Neural cell (in vitro differentiated cells): ENCODE data around the gene MIOS. TPM values are rescaled to one million over a fixed set of nuclear protein-coding genes. Genes with fewer than 3 reads are reported as not detected.

Source experiments
- H2AFZ ChIP-seq: fragments of 200-600, 300-800 bp; sonication (generic), shearing (Covaris generic); 2 replicates; pipeline ENCODE4 v1.6.0; 2014; ENCODE audit warnings: low read depth, mild to moderate bottlenecking, antibody characterized with exemption, low read length, moderate library complexity
- H3F3A ChIP-seq: fragments of 200-600 bp; shearing (Covaris generic); 2 replicates; pipeline ENCODE4 v1.6.1; 2016; ENCODE audit warnings: mild to moderate bottlenecking, moderate library complexity, mixed read lengths, antibody characterized with exemption, low read length; ENCODE audit not compliant: insufficient read depth, poor library complexity, severe bottlenecking
- H3K27ac ChIP-seq: fragments of 200-600, 300-800 bp; sonication (generic), shearing (Covaris generic); 2 replicates; pipeline ENCODE4 v1.5.1; 2014; ENCODE audit warnings: mild to moderate bottlenecking, low read length, moderate library complexity
- H3K27me3 ChIP-seq: fragments of 300-800, 200-600 bp; sonication (generic), shearing (Covaris generic); 2 replicates; pipeline ENCODE4 v1.6.0; 2014; ENCODE audit warnings: mild to moderate bottlenecking, low read depth, low read length, moderate library complexity; ENCODE audit not compliant: insufficient read depth
- H3K36me3 ChIP-seq: fragments of 300-800, 200-600 bp; sonication (generic), shearing (Covaris generic); 2 replicates; pipeline ENCODE4 v1.5.1; 2014; ENCODE audit warnings: mild to moderate bottlenecking, antibody characterized with exemption, low read length, moderate library complexity; ENCODE audit not compliant: insufficient read depth
- H3K4me2 ChIP-seq: fragments of 300-800, 200-600 bp; sonication (generic), shearing (Covaris generic); 2 replicates; pipeline ENCODE4 v1.6.0; 2014; ENCODE audit warnings: mild to moderate bottlenecking, low read length
- H3K4me3 ChIP-seq: fragments of 300-800, 200-600 bp; sonication (generic), shearing (Covaris generic); 2 replicates; pipeline ENCODE4 v1.5.1; 2014; ENCODE audit warnings: mild to moderate bottlenecking, low read length, moderate library complexity
- H3K79me2 ChIP-seq: fragments of 200-600 bp; shearing (Covaris generic); replicated peaks from 2 replicates; pipeline ENCODE4 v1.6.0; 2014; ENCODE audit warnings: mild to moderate bottlenecking, low read length, moderate library complexity; ENCODE audit not compliant: insufficient read depth
- H3K9ac ChIP-seq: fragments of 300-800, 200-600 bp; sonication (generic), shearing (Covaris generic); 2 replicates; pipeline ENCODE4 v1.6.1; 2016; ENCODE audit warnings: mild to moderate bottlenecking, low read length, mixed read lengths
- H3K9me2 ChIP-seq: fragments of 200-600 bp; shearing (Covaris generic); 2 replicates; pipeline ENCODE4 v1.6.1; 2016; ENCODE audit warnings: mild to moderate bottlenecking, low read length, mixed read lengths; ENCODE audit not compliant: insufficient read depth
- H3K9me3 ChIP-seq: fragments of 200-600, 300-800 bp; sonication (generic), shearing (Covaris generic); 2 replicates; pipeline ENCODE4 v1.6.1; 2016; ENCODE audit warnings: mild to moderate bottlenecking, mixed run types, low read length, moderate library complexity, mixed read lengths
- H4K20me1 ChIP-seq: fragments of 200-600 bp; shearing (Covaris generic); 2 replicates; pipeline ENCODE4 v1.6.1; 2016; ENCODE audit warnings: mild to moderate bottlenecking, mixed run types; ENCODE audit not compliant: insufficient read depth
- CTCF ChIP-seq: fragments of 450-650 bp; IDR thresholded peaks from 2 replicates; pipeline ENCODE4 v1.5.1; 2014; ENCODE audit warnings: antibody characterized with exemption, mild to moderate bottlenecking, moderate library complexity; ENCODE audit not compliant: poor library complexity, severe bottlenecking
- EP300 ChIP-seq: fragments of 450-650 bp; conservative IDR thresholded peaks from 2 replicates; pipeline ENCODE4 v1.6.1; 2014; ENCODE audit warnings: antibody characterized with exemption, mild to moderate bottlenecking, moderate library complexity; ENCODE audit not compliant: poor library complexity, severe bottlenecking
- EZH2 ChIP-seq: fragments of 200-600, 300-800 bp; shearing (Covaris generic), sonication (generic); IDR thresholded peaks from 2 replicates; pipeline ENCODE4 v1.6.1; 2014; ENCODE audit warnings: antibody characterized with exemption, low read length, borderline replicate concordance, mild to moderate bottlenecking; ENCODE audit not compliant: insufficient read depth, poor library complexity, severe bottlenecking
- MXI1 ChIP-seq: fragments of 450-650 bp; conservative IDR thresholded peaks from 2 replicates; pipeline ENCODE4 v1.6.1; 2014; ENCODE audit warnings: antibody characterized with exemption, mild to moderate bottlenecking; ENCODE audit not compliant: poor library complexity, severe bottlenecking
- POLR2AphosphoS5 ChIP-seq: IDR thresholded peaks from 2 replicates; pipeline ENCODE4 v1.6.1; 2012
- RAD21 ChIP-seq: fragments of 450-650 bp; conservative IDR thresholded peaks from 2 replicates; pipeline ENCODE4 v1.6.1; 2014; ENCODE audit warnings: antibody characterized with exemption, mild to moderate bottlenecking, moderate library complexity
- SMC3 ChIP-seq: fragments of 450-650 bp; conservative IDR thresholded peaks from 2 replicates; pipeline ENCODE4 v1.6.1; 2014; ENCODE audit warnings: antibody characterized with exemption, mild to moderate bottlenecking, moderate library complexity; ENCODE audit not compliant: poor library complexity
- TAF1 ChIP-seq: IDR thresholded peaks from 2 replicates; pipeline ENCODE4 v1.6.1; 2012; ENCODE audit warnings: low read depth
- polyA plus RNA-seq: library from polyadenylated mRNA; depleted of rRNA; stranded (reverse); fragments of >200 nt; gene quantifications from 2 replicates; pipeline ENCODE4 v1.2.3, GENCODE V29; 2014
- TF ChIP-seq, protein P1 (sequence below): IDR thresholded peaks from 2 replicates; pipeline ENCODE4 v1.6.1; 2012; ENCODE audit warnings: borderline replicate concordance

The MIOS gene
- polyA plus RNA-seq, 1 donor from 2014 or later: 52.2 TPM

DNA sequence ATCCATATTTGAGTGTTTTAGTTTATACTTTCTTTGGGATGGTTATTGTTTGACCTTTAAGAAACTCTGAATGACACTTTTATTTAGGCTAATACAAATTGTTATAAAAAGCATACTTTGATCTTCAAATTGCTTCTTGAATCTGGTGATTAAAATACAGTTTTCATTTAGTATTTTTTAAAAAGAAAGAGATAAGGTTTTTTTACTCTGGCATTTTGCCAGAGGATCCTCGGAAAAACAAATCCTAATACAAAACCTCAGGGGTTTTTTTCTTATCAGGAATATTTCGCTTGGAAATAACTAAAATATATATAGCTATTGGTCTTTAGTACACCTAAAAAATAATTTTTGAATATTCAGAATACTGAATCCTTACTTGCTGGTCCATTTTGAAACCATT is 17.0 kb downstream of the MIOS start:
- Histone ChIP-seq H3F3A (no peaks in the 10 kb centered on the region), H3K4me3 (no peak overlapping the region), H3K9me3 (no peaks in the 10 kb centered on the region), H3K9ac (no peak overlapping the region), H3K9me2 (no peaks in the 10 kb centered on the region), H4K20me1 (no peaks in the 10 kb centered on the region), H3K36me3 (no peaks in the 10 kb centered on the region), H3K27ac (no peak overlapping the region), H3K27me3 (no peaks in the 10 kb centered on the region), H2AFZ (no peak overlapping the region), H3K4me2 (no peak overlapping the region), H3K79me2 (no peaks in the 10 kb centered on the region)
- no peak for TF ChIP-seq RAD21
- no peak for TF ChIP-seq CTCF
- TF ChIP-seq EP300: no peak
- no peak for TF ChIP-seq POLR2AphosphoS5
- TF ChIP-seq, protein P1, sequence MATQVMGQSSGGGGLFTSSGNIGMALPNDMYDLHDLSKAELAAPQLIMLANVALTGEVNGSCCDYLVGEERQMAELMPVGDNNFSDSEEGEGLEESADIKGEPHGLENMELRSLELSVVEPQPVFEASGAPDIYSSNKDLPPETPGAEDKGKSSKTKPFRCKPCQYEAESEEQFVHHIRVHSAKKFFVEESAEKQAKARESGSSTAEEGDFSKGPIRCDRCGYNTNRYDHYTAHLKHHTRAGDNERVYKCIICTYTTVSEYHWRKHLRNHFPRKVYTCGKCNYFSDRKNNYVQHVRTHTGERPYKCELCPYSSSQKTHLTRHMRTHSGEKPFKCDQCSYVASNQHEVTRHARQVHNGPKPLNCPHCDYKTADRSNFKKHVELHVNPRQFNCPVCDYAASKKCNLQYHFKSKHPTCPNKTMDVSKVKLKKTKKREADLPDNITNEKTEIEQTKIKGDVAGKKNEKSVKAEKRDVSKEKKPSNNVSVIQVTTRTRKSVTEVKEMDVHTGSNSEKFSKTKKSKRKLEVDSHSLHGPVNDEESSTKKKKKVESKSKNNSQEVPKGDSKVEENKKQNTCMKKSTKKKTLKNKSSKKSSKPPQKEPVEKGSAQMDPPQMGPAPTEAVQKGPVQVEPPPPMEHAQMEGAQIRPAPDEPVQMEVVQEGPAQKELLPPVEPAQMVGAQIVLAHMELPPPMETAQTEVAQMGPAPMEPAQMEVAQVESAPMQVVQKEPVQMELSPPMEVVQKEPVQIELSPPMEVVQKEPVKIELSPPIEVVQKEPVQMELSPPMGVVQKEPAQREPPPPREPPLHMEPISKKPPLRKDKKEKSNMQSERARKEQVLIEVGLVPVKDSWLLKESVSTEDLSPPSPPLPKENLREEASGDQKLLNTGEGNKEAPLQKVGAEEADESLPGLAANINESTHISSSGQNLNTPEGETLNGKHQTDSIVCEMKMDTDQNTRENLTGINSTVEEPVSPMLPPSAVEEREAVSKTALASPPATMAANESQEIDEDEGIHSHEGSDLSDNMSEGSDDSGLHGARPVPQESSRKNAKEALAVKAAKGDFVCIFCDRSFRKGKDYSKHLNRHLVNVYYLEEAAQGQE: no peak
- TF ChIP-seq MXI1: no peak
- no peak for TF ChIP-seq EZH2
- no peak for TF ChIP-seq TAF1
- no peak for TF ChIP-seq SMC3

GRCh38 chr7:7584653-7585052 is 18.0 kb downstream of the MIOS start:
- H4K20me1 ChIP-seq: no peaks in the 10 kb centered on the region
- H3K9me2 ChIP-seq: no peaks in the 10 kb centered on the region
- H3K4me2 ChIP-seq: no peak overlapping the region
- TF ChIP-seq RAD21 (no peak), POLR2AphosphoS5 (no peak), EP300 (no peak), MXI1 (no peak), TAF1 (no peak), CTCF (no peak), SMC3 (no peak), EZH2 (no peak)
- TF ChIP-seq, protein P1: no peak
- H3K27ac ChIP-seq: no peak overlapping the region
- H3F3A ChIP-seq: no peaks in the 10 kb centered on the region
- no peak overlapping the region for H2AFZ ChIP-seq
- H3K36me3 ChIP-seq: no peaks in the 10 kb centered on the region
- no peaks in the 10 kb centered on the region for H3K79me2 ChIP-seq
- H3K27me3 ChIP-seq: no peaks in the 10 kb centered on the region
- H3K9me3 ChIP-seq: no peaks in the 10 kb centered on the region
- no peak overlapping the region for H3K9ac ChIP-seq
- H3K4me3 ChIP-seq: no peak overlapping the region
